NCI-H1930 (cell line): Measurements from ENCODE around the gene TRPM6.

Experiments used
- DNase-seq, 2 experiments: peaks; one replicate each; lab custom pipeline; 2025; lab: John Stamatoyannopoulos, UW

The TRPM6 gene

GRCh38 chr9:74721696-74722660, 165.7 kb downstream of the TRPM6 start:
- no peak for DNase-seq

- DNase-seq: no peak
These were observed 168.4 kb downstream of the TRPM6 start for GRCh38 chr9:74719306-74719705.

- DNase-seq: no peak
These were observed 169.0 kb downstream of the TRPM6 start for GRCh38 chr9:74718709-74719108.

- no peak for DNase-seq
These were observed 176.4 kb downstream of the TRPM6 start for GRCh38 chr9:74711341-74711740.

- no peak for DNase-seq
These were observed 190.2 kb downstream of the TRPM6 start for GRCh38 chr9:74697535-74697934.

- no peak for DNase-seq
These were observed 191.2 kb downstream of the TRPM6 start for GRCh38 chr9:74696520-74696919.

GRCh38 chr9:74691058-74691457, 196.7 kb downstream of the TRPM6 start:
- no peak for DNase-seq

GRCh38 chr9:74683322-74683721, 204.4 kb downstream of the TRPM6 start:
- no peak for DNase-seq

GRCh38 chr9:74681906-74682305, 205.8 kb downstream of the TRPM6 start:
- DNase-seq: no peak

- DNase-seq: no peak
These were observed 213.6 kb downstream of the TRPM6 start for GRCh38 chr9:74674077-74674476.
